Measurements from ENCODE around the gene DPPA3.
"Not testable (repeated sequence)": the region's sequence is repeated elsewhere in the genome, so short reads cannot be mapped to it uniquely, and the experiment has no call there.

DPPA3 gene

GRCh38 chr12:7711133-7711532 is at the start of gene DPPA3:
TSS of gene DPPA3 (plus strand) at chr12:7711433. CDS start at chr12:7711571, 138 bp downstream.
- no peak for TF ChIP-seq CTCF (IDR thresholded peaks at IDR 0.05; ENCODE audit: low read depth, low read length, missing control alignments)
- H3K4me3 ChIP-seq (ENCODE audit: low read depth, low read length) = no peak within 1 kb of the TSS
- DNase-seq (ENCODE audit: low read depth) = no peak
- in situ Hi-C loops (cut with HindIII; ENCODE audit: low sequenced_read_pairs) = no loop called here

- no peak overlapping the region for H3K4me3 ChIP-seq (ENCODE audit: low read depth, low read length)
- in situ Hi-C loops (cut with HindIII; ENCODE audit: low sequenced_read_pairs) = no loop called here
- no peak for TF ChIP-seq CTCF (IDR thresholded peaks at IDR 0.05; ENCODE audit: low read depth, low read length, missing control alignments)
- DNase-seq (ENCODE audit: low read depth) = no peak
Measured at GRCh38 chr12:7661741-7662140, 49.5 kb upstream of the DPPA3 start.

GRCh38 chr12:7666595-7666994 is 44.6 kb upstream of the DPPA3 start:
- no peak for DNase-seq (ENCODE audit: low read depth)
- in situ Hi-C loops (cut with HindIII; ENCODE audit: low sequenced_read_pairs) = no loop called here
- H3K4me3 ChIP-seq (ENCODE audit: low read depth, low read length) = no peak overlapping the region
- no peak for TF ChIP-seq CTCF (IDR thresholded peaks at IDR 0.05; ENCODE audit: low read depth, low read length, missing control alignments)

- no peak for TF ChIP-seq CTCF (IDR thresholded peaks at IDR 0.05; ENCODE audit: low read depth, low read length, missing control alignments)
- in situ Hi-C loops (cut with HindIII; ENCODE audit: low sequenced_read_pairs) = no loop called here
- H3K4me3 ChIP-seq (ENCODE audit: low read depth, low read length) = no peak overlapping the region
- DNase-seq (ENCODE audit: low read depth) = no peak
Measured at GRCh38 chr12:7667125-7667524, 44.1 kb upstream of the DPPA3 start.

- DNase-seq (ENCODE audit: low read depth) = no peak
- in situ Hi-C loops (cut with HindIII; ENCODE audit: low sequenced_read_pairs) = no loop called here
Measured at GRCh38 chr12:7668171-7668570, 43.1 kb upstream of the DPPA3 start.

GRCh38 chr12:7675455-7675854 is 35.8 kb upstream of the DPPA3 start:
- DNase-seq (ENCODE audit: low read depth); in situ Hi-C loops (cut with HindIII; ENCODE audit: low sequenced_read_pairs); H3K4me3 ChIP-seq (ENCODE audit: low read depth, low read length): not testable (repeated sequence)

More at GRCh38 chr12:7668171-7668570, 43.1 kb upstream of the DPPA3 start:
- no peak for TF ChIP-seq CTCF (IDR thresholded peaks at IDR 0.05; ENCODE audit: low read depth, low read length, missing control alignments)
- no peak overlapping the region for H3K4me3 ChIP-seq (ENCODE audit: low read depth, low read length)

- DNase-seq (ENCODE audit: low read depth); in situ Hi-C loops (cut with HindIII; ENCODE audit: low sequenced_read_pairs); H3K4me3 ChIP-seq (ENCODE audit: low read depth, low read length): not testable (repeated sequence)
Measured at GRCh38 chr12:7677432-7677888, 33.8 kb upstream of the DPPA3 start.

GRCh38 chr12:7678744-7679143 is 32.5 kb upstream of the DPPA3 start:
- H3K4me3 ChIP-seq (ENCODE audit: low read depth, low read length) = no peak overlapping the region
- in situ Hi-C loops (cut with HindIII; ENCODE audit: low sequenced_read_pairs) = no loop called here
- TF ChIP-seq CTCF (IDR thresholded peaks at IDR 0.05; ENCODE audit: low read depth, low read length, missing control alignments) = no peak
- no peak for DNase-seq (ENCODE audit: low read depth)

Data from astrocyte of the cerebellum (primary cell).